Measurements from ENCODE around the gene NUMA1. TPM values are rescaled to one million over a fixed set of nuclear protein-coding genes. Genes with fewer than 3 reads are reported as not detected.
A peak's percentile ranks its signal among the peaks of the same experiment; 100 is the strongest.

NUMA1 gene
- total RNA-seq, 1 donor from 2014 or later = 130 TPM

DNA sequence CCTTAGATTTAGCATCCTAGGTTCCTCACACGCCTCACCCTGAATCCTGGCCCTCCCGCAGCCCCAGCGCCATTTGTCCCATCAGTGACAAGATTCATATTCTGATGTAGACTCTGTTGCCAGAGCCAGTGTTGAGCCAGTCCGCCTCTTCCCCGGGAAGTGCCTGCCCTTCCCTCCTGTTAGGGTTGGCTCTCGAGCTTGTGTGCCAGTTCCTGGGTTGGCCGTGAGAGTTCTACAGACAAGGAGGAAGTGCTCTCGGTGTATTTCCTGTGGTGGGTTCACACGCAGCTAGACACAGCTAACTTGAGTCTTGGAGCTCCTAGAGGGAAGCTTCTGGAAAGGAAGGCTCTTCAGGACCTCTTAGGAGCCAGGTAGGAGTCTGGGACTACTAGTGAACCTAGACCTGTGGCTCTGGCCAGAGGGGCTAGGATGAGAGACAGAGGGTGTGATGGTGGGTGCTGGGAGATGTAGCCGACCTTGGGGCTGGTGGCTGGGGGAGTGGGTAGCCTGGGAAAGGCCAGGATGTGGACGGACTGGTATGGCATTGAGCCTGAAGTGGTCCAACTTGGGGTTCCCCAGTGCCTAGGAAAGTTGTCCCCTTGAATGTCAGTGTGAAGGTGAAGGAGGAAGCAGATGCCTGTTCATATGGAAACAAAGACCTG, 81.6 kb downstream of the NUMA1 start, which contains the start of gene IL18BP:
TSS of gene IL18BP (plus strand) at position 261 of the 662 bp plus-strand sequence. CDS start 1,076 bp downstream, outside the sequence.
- H3K9me3 ChIP-seq (ENCODE audit: low read depth) = no peaks in the 10 kb centered on the region
- no peak within 1 kb of the TSS for H3K9ac ChIP-seq
- H3K36me3 Mint-ChIP-seq = peaks cover 18% of the 10 kb centered on the region
- H3K4me3 ChIP-seq = no peak within 1 kb of the TSS
- H3K36me3 ChIP-seq = no peaks in the 10 kb centered on the region
- no peak within 1 kb of the TSS for H3K27ac ChIP-seq
- no peak within 1 kb of the TSS for H2AFZ ChIP-seq (replicated peaks)
- no peak for DNase-seq (ENCODE audit: low spot score)
- no peak for TF ChIP-seq EZH2phosphoT487 (IDR thresholded peaks at IDR 0.05)
- no peak for TF ChIP-seq EZH2 (IDR thresholded peaks at IDR 0.05)
- TF ChIP-seq, protein P1, sequence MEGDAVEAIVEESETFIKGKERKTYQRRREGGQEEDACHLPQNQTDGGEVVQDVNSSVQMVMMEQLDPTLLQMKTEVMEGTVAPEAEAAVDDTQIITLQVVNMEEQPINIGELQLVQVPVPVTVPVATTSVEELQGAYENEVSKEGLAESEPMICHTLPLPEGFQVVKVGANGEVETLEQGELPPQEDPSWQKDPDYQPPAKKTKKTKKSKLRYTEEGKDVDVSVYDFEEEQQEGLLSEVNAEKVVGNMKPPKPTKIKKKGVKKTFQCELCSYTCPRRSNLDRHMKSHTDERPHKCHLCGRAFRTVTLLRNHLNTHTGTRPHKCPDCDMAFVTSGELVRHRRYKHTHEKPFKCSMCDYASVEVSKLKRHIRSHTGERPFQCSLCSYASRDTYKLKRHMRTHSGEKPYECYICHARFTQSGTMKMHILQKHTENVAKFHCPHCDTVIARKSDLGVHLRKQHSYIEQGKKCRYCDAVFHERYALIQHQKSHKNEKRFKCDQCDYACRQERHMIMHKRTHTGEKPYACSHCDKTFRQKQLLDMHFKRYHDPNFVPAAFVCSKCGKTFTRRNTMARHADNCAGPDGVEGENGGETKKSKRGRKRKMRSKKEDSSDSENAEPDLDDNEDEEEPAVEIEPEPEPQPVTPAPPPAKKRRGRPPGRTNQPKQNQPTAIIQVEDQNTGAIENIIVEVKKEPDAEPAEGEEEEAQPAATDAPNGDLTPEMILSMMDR (IDR thresholded peaks at IDR 0.05) = no peak
- H3K4me2 ChIP-seq = no peak within 1 kb of the TSS
- no peaks in the 10 kb centered on the region for H3K79me2 ChIP-seq (ENCODE audit: low read depth)
- H3K27ac Mint-ChIP-seq = peak within 1 kb of the TSS; percentile 18
- no peak within 1 kb of the TSS for H3K4me3 Mint-ChIP-seq
- H4K20me1 ChIP-seq (ENCODE audit: low read depth) = peaks cover 6% of the 10 kb centered on the region
- H3K4me1 ChIP-seq = no peaks in the 10 kb centered on the region
- H3K9me3 Mint-ChIP-seq = no peaks in the 10 kb centered on the region
- peaks cover 13% of the 10 kb centered on the region for H3F3A ChIP-seq (ENCODE audit: low read depth)
- H3K4me1 Mint-ChIP-seq = peaks cover 2% of the 10 kb centered on the region
- peaks cover 5% of the 10 kb centered on the region for H3K27me3 Mint-ChIP-seq (ENCODE audit: insufficient read depth, low read depth)
- H3K27me3 ChIP-seq = no peaks in the 10 kb centered on the region

DNA sequence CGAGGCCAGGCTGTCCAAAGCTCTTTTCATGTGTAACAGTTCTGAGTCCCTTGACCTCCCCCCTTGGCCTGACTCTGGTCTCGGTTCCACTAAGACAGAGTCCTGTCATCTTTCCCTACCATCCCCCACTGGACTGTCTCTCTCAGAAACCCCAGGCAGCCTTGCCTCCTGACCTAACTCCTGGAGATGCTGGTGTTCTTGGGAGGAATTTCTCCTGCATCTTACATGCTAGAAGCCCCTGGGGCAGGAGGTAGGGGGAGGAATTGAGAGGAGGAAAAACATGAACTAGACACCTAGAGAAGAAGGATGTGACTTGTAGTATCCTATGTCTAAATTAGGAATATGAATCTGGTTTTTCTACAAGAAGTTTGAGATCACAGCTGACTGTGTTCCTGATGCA, 82.3 kb downstream of the NUMA1 start:
- TF ChIP-seq EZH2 (IDR thresholded peaks at IDR 0.05) (no peak), EZH2phosphoT487 (IDR thresholded peaks at IDR 0.05) (no peak)
- TF ChIP-seq, protein P1 (IDR thresholded peaks at IDR 0.05) = no peak
- Histone ChIP-seq H3K9ac (no peak overlapping the region), H3K4me2 (no peak overlapping the region), H3K9me3 (ENCODE audit: low read depth) (no peaks in the 10 kb centered on the region), H4K20me1 (ENCODE audit: low read depth) (peaks cover 5% of the 10 kb centered on the region), H3K79me2 (ENCODE audit: low read depth) (no peaks in the 10 kb centered on the region), H3K4me3 (no peak overlapping the region), H3K36me3 (no peaks in the 10 kb centered on the region), H3K27ac (no peak overlapping the region), H3K4me1 (no peaks in the 10 kb centered on the region), H3K27me3 (no peaks in the 10 kb centered on the region), H3F3A (ENCODE audit: low read depth) (peaks cover 11% of the 10 kb centered on the region), H2AFZ (replicated peaks) (no peak overlapping the region)
- Mint-ChIP-seq H3K36me3 (peaks cover 17% of the 10 kb centered on the region), H3K4me3 (no peak overlapping the region), H3K27ac (no peak overlapping the region), H3K4me1 (peaks cover 2% of the 10 kb centered on the region), H3K9me3 (no peaks in the 10 kb centered on the region), H3K27me3 (ENCODE audit: insufficient read depth, low read depth) (peaks cover 5% of the 10 kb centered on the region)
- DNase-seq (ENCODE audit: low spot score) = no peak

DNA sequence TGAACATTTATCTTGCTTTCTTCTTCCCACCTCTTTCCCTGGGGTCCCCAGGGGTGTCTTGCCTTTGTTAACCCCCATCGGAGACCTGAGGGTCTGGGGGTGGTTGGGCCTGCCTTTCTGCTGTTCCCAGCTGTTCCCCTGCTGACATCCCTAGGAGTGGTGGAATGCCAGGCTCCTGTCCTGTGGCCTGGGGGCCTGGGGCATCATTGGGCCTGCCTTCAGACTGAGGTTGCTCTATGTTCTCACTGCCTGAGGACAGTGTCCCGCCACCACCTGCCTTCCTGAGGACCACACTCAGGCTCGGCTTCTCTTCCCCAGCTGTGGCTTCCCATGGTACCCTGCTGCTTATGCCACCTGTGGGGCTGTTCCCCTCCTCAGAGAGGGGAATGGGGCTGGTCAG, 82.7 kb downstream of the NUMA1 start:
- no peak overlapping the region for H2AFZ ChIP-seq (replicated peaks)
- no peak for TF ChIP-seq EZH2 (IDR thresholded peaks at IDR 0.05)
- no peak for TF ChIP-seq EZH2phosphoT487 (IDR thresholded peaks at IDR 0.05)
- TF ChIP-seq, protein P1 (IDR thresholded peaks at IDR 0.05) = no peak
- no peaks in the 10 kb centered on the region for H3K36me3 ChIP-seq
- peaks cover 2% of the 10 kb centered on the region for H4K20me1 ChIP-seq (ENCODE audit: low read depth)
- H3K9ac ChIP-seq = no peak overlapping the region
- Mint-ChIP-seq H3K36me3 (peaks cover 15% of the 10 kb centered on the region), H3K4me1 (peaks cover 2% of the 10 kb centered on the region), H3K9me3 (no peaks in the 10 kb centered on the region), H3K4me3 (no peak overlapping the region), H3K27ac (no peak overlapping the region), H3K27me3 (ENCODE audit: insufficient read depth, low read depth) (peaks cover 5% of the 10 kb centered on the region)
- no peaks in the 10 kb centered on the region for H3K4me1 ChIP-seq
- H3K4me2 ChIP-seq = no peak overlapping the region
- H3K9me3 ChIP-seq (ENCODE audit: low read depth) = no peaks in the 10 kb centered on the region
- no peak overlapping the region for H3K27ac ChIP-seq
- no peaks in the 10 kb centered on the region for H3K27me3 ChIP-seq
- no peak overlapping the region for H3K4me3 ChIP-seq
- DNase-seq (ENCODE audit: low spot score) = no peak
- H3K79me2 ChIP-seq (ENCODE audit: low read depth) = no peaks in the 10 kb centered on the region
- H3F3A ChIP-seq (ENCODE audit: low read depth) = peaks cover 7% of the 10 kb centered on the region

Data from neural progenitor cell (in vitro differentiated cells).